HG02870 (cell line): ENCODE measurements around the gene ASXL1.

Experiments used
- ATAC-seq: cut with Tn5 transposase; IDR thresholded peaks from one replicate; pipeline ENCODE4 v1.9.1; 2021; ENCODE audit warnings: mild to moderate bottlenecking, moderate library complexity; ENCODE audit not compliant: unreplicated experiment

Gene ASXL1

DNA sequence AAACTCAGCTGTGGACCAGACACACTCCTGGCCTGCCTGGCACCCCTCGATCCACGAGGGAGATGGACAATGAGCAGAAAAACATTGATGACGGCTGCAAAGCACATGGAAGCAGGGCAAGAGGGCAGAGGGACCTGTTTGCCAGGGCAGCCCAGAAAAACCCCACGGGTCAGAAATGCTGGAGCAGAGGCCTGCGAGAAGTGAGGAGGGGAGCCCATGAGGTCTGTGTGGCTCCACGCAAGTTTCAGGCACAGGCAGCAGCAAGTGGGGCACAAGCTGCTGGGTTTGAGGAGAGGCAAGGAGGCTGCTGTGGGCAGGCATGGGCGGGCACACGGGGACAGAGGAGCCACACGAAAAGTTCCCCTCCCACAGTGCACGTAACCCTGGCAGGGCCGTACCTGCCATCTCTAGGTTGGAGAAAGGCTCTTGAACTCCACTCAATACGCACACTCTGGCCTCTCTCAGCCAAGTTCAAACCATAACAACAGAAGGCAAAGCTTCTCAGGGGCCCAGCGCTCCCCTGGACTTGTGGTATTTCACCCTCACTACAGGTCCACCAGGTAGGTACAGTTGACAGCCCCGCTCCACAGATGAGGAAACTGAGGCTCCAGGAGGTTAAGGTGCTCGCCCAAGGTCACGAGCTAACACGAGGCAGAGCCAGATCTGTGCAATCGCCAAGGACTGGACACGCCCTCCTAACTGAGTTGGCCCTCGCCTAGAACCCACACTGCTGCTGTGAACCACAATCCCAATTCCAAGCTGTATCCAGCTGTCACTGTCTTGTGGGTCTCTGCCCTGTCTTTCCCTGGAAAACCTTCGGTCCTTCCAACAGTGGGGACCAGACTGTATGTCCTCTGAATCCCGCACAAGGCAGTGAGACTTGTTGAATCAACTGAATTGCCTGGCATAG is 118.8 kb downstream of the ASXL1 start:
- no peak for ATAC-seq

DNA sequence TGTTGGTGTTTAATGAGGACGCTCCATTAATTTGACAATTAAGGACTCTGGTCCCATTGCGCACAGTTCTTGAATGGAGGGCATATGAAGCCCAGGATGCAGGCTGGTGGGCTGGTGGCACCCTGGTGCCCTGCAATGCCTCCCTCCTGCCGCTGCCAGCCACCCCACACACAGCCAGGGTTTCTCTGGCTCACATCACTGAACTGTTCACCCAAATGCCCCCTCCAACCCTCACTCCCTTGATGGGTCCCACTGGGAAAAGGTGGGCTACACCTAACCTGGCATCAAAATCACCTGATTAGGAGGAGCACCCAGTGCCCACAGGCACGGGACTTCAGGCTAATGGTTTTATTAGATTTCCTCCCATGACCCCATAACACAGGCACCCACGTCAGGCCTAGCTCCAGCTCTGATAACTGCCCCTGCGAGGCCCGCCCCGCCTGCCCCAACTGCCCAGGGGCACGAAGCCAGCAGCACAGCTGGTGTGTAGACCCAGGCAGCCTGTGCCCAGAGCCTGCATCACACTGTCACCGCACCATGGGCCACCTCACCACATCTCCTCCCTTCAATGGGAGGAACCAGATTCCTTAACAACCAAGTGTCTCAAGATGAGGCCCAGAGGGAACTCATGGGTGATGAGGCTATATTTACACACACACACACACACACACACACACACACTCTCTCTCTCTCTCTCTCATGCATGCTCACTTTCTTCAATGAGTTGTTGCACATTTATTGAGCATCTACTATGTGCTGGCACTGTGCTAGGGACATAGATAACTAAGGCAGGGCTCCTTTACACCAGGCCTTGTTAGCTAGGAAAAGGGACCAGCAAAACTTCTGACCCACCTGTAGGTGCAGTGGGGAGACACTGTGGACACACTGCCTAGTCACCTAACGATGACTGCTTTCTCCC is 119.7 kb downstream of the ASXL1 start:
- no peak for ATAC-seq

DNA sequence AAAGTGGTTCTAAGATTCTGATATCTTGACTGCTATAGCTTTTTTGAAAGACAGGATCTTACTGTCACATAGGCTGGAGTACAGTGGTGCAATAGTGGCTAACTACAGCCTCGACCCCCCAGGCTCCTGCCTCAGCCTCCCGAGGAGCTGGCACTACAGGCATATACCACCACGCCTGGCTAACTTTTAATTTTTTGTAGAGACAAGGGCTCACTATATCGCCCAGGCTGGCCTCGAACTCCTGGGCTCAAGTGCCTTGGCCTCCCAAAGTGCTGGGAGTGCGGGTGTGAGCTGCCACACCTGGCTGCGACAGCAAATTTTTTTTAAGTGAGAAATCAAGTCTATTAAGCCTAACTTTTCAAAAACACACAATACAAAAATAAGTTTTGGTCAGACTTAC is 120.4 kb downstream of the ASXL1 start:
- no peak for ATAC-seq

DNA sequence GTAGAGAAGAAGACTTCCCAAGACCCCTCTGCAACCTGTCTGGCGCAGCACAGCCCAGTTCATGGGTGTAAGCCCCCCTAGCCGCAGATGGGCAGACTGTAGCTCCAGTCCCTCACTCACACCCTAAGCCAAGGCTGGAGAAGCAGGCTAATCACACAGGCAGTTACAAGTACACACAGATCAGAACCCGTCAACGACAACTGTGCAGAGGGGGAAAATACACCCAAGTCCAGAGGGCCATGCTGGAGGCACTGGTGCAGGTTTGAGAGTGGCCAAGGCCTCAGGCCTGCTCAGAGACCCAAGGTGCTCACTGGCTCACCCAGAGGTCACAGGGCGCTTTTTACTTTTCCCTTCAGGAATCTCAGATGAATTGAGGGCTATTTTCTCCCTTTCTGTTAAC is 120.9 kb downstream of the ASXL1 start:
- no peak for ATAC-seq

DNA sequence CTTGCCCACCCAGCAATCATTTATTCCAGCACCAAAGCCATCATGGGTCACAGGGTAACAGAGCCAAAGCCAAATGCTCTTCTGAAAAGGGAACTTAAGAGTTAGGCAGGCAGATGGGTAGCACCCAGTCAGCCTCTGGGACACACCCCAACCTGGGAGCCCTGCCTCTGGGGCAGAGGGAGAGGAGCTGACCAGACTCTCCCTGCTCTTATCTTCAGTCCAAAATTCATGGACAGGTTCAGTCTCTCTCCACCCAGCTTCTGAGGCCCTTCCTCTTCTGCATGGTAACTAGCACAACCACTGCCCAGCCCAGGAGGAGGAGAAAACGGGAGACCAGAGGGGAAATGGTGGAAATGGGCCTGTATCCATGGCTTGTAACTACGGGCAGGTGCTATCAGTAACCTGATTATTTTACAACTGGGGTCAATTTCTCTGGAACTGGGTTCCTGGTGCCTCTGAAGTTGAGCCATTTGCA is 121.6 kb downstream of the ASXL1 start:
- ATAC-seq, result no peak

DNA sequence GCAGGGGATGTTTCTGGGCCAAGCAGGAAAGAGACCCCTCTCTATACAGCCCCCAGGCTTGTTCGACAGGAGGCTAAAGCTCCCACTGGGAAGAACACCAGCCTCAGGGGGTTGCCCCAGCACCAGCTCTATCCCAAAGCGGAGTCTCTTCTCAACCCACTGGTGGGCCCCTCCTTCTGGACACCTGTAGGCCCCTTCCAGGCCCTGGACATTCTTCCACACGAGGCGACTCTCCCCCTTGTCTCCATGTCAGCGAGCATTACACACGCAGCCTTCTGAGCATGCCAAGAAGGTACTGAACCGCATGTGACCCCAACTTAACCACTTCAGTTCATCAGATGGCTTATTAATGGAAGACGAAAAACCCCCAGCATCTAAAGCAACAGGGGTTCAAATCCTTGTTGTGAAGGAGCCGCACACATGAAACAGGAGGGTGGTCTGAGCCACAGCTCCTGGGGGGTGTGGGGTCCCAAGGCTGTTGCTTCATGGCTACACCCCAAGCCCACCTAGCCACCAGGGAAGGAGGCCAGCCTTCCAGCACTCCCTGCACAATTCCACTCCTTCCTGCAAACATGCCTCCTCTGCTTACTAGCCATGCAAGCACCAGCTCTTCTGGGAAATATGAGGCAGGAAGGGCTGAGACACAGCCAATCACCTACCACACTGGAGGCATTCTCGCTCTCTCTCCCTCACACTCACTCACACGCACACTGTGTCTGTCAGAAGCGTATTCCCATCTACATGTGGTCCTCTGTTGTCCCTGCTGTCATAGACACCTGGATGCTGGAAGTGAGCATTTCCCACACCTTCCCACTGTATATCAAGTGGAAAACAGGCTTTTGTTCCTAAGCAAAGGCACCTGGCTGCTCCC is 122.5 kb downstream of the ASXL1 start:
- ATAC-seq, result no peak

DNA sequence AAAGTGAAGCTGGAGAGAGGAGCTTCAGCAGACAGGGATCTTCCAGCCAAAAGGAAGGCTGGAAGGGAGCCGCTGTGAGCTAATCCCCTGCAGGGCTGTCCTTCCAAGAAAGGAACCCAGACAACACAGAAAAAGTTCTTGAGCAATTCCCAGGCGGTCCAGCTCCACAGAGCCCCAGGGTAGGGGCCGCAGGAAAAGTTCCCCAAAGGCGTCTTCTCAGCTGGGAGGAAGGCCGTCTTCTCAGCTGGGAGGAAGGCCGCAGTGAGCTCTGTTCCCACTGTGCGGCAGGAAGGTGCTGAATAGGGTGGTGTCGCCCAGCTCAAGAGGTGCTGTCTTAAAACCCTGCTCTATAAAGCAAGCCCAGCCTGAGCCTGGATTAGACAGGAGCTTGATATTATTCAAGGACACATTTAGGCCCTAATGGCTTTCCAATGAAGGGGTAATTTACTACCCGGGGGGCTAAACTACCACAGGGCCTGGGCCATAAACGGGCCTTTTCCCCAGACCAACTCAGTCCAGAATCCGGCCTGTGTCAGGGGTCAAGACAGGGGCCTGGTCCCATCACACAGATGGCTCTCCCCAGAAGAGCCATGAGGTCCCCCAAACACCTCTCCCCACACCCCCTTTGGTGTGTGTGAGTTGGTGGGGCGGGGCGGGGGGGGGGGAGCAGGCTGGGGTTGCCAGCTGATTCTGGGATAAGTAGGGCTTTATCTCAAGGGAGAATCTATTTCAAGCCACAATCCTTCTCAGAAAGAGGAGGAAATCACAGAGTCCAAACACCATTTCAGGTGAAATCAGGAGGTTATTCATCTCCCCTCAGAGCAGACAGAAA is 123.4 kb downstream of the ASXL1 start:
- ATAC-seq, result no peak

DNA sequence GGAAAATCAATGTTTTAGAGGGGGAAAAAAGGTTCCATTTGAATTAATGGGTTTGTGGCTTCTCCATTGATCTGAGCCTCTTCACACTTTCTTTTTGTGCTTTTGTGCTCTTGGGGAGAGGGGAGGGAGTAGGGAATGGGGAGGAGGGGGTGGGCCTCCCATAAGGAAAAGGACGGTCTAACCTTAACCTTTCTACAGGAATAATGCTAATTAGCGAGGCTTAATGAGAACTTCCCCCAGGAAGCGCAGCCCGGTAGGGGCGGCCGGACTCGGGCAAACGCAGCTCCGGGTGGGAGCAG is 124.0 kb downstream of the ASXL1 start:
- no peak for ATAC-seq

DNA sequence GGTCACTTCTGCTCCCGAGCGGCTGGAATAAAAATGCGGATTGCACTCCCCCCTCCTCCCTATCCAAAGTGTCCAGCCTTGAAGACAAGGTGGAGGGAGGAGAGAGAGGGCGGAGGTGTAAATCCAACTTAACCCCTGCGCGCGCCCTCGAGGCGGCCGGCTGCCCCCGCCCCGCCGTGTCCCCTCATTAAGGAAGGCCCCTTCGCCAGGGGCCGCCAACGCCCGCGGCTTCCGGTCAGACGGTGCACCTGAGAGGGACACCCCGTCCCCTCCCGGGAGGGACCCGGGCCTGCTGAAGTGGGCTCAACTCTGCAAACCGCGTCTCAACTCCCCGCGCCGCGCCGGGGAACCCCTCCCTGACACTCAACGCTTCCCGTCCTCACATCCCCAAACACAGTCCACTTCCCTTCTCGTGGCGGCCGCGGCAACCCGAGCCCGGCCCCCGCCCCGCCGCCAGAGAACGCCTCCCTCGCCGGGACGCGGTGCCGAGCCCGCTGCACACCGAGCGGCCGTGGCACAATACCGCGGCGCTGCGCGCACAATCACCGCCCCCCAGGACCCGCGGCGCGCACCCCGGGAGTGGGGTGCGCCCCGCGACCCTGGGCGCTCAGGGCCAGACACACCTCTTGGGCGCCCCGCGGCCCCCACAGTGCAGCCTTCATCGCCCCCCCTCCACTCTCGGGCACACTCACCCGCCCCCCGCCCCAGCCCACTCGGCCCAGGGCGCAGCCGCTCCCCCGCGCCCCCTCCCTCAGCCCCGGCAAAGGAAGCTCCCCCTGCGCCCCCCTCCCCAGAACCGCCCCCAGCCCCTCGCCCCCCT is 124.5 kb downstream of the ASXL1 start:
- ATAC-seq, result no peak

DNA sequence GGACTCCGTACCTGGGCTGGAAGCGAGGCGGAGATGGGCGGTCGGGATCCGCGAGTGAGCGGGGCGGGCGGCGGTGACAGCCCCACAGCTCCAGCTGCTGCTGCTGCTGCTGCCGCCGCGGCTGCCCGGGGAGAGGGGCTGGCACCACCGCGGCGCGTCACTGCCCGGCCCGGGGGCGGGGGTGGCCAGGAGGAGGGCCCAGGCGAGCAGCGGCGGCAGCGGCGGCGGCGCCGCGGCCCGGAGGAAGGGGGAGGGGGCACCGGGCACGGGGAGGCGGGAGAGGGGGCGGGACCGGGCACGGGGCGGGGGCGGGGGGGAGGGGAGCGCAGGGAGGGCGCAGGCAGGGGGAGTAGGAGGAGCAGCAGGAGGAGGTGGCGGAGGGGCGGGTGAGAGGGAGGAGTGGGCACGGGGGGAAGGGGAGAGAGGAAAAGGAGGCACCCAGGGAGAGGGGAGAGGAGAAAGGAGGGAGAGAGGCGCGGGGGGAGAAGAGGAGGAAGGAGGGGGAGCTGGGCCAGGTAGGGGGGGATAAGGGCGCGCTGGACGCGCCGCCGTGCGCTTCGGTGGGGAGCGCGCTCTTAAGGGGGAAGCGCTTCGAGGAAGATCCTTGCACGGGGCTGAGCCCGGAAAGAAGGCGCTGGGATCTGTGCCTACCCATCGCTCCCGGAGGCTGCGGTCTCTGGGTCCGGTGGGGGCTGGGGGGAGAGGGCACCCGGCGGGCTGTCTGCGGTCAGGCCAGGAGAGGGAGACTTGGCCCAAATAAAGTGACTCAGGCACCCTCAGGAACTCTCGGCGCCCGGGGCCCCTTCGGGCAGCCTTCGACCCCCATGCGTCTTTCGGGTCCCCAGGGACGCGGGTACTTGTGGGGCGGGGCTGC is 125.5 kb downstream of the ASXL1 start:
- ATAC-seq, result no peak

DNA sequence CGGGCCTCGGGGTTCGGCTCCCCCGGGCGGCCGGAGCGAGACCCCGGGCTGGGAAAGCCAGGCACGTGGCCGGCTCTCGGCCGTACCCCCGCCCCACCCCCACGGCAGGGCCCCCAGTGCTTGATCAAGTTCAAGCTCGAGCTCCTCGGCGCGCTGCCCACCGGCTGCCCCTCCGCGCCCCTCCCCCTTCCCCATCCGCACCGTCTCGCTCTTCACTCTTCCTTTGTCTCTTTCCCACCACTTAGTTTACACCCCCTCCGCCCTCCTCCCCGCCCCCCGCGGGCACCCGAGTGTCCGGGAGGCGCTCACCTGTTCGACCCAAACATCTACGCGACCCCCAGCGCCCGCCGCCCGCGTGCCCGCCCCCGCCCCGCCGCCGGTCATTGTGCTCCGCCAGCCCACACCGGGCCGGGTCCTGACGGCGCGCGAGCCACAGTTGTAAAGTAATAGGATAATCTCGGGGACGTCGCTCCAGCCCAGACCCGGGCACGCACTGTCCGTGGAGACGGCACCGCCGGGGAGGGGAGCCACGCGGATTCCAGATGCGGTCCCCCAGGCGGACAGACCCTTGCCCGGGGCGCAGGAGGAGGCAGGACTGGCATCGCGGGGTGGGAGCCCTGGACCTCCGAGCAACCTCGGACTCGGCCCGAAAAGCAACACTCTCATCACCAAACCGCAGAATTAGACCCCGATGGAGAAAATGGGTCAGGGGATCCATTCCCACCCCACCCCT is 126.3 kb downstream of the ASXL1 start:
- no peak for ATAC-seq

DNA sequence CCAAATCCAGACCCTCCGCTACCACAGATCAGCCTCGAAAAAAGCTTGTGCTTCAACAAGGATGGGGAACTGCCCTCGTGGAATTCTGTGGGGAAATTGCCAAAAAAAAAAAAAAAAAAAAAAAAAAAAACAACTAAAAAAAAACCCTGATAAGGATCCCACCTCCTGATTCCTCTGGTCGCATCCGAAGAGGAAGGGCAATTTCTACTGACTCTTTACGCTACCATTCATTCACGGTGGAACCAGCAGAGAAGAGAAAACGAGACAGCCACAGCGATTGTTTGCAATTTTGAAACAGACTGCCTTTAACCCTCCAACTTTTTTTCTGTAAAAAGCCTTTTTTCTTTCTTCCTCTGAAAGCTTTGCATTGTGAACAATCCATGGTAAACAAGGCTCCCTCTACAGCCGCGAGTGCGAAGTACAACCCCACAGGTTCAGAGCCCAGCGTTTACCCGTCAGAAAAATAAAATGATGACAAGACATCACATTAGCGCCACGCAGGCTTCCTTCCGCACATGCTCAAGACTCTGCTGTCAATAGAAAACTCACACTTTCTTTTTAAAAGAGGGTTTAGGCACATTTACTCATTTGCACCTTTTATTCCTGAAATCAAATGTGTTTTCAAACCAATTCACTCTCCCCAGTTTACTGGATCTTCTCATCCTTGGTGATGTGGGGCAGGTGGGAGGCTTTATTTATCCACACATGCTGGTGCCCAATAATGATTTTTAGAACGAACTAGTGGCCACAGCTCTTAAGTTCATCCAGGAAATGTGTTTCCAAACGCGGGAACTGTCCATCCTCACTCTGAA is 127.0 kb downstream of the ASXL1 start:
- ATAC-seq, result peak; percentile 63

DNA sequence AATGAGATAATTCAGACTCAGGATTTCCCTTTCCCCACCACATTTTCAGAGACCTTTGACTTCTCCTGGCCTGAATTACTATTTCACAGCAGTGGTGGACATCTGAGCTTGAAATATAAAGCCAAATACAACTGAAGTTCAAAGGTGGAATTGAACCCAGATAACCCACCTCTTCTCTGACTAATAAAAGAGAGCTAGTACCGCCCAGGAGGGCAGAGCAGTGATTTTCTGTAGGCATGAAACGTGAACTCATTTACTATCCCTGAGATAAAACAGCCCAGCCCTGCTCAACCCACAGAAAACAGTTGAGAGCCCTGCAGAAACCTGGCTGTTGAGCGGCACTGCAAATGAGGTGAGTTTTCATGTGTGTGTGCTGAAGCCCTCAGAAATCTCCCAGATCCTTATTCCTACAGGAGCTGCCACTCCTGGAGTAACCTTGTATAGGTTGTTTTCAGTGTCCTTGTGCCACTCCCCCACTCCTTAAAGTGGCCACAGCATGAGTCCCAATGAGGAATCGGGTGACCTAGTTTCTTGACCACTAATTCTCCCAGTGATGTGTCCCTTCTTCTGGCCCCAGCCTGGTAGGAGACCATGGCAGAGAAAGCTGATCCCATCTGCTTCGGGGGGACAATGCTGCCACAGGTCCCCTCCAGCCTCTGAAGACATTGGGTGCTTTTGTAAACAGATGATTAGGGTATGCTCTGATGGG is 127.8 kb downstream of the ASXL1 start:
- ATAC-seq, result no peak

DNA sequence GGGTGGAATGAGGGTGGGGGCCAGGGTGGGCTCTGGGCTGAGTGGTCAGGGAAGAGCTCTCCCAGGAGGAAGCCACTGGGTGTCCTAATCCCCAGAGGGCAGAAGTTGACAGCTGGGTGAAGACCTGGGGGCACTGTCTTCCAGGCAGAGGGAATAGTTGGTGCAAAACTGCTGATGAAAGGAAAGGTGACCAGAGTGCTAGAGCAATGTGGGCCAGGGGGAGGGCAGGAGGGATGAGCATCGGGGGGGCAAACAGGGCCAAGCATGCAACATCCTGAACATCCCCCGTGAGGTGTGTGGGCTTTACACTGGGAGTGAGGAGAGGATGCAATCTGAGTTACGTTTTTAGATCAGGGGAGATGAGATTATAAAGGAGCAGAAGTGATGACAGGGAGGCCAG is 129.2 kb downstream of the ASXL1 start:
- ATAC-seq, result no peak

DNA sequence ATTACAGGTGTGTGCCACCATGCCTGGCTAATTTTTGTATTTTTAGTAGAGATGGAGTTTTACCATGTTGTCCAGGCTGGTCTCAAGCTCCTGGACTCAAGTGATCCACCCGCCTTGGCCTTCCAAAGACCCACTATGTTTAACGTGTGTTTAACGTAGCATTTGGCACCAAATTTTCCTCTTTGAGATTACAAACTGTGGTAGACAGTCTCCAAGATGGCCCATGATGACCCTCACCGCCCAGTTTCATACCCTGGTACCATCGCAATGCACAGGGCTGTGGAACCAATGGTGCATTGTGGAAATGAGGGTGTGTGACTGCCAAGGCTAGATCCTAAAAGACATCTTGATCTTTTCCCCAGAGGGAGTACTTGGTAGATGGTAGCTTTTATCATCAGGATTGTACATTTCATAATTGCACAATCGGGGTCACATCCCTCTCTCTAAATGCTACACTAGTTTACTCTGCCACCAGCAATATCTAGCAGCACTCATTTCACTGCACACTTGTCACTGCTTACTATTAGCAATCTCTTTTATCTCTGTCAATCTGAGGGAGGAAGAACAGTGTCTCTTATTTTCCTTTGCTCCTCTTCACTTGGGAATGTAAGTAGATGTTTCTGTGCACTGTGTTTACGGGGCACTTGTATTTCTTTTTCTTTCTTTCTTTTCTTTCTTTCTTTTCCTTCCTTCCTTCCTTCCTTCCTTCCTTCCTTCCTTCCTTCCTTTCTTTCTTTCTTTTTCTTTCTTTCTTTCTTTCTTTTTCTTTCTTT is 130.1 kb downstream of the ASXL1 start:
- ATAC-seq, result no peak
